GM21367 (cell line): Measurements from ENCODE around the gene SRRM2.
A peak's percentile ranks its signal among the peaks of the same experiment; 100 is the strongest.

Experiments
- ATAC-seq: cut with Tn5 transposase; IDR thresholded peaks from one replicate; pipeline ENCODE4 v1.9.1; 2021; ENCODE audit not compliant: unreplicated experiment

The SRRM2 gene

DNA sequence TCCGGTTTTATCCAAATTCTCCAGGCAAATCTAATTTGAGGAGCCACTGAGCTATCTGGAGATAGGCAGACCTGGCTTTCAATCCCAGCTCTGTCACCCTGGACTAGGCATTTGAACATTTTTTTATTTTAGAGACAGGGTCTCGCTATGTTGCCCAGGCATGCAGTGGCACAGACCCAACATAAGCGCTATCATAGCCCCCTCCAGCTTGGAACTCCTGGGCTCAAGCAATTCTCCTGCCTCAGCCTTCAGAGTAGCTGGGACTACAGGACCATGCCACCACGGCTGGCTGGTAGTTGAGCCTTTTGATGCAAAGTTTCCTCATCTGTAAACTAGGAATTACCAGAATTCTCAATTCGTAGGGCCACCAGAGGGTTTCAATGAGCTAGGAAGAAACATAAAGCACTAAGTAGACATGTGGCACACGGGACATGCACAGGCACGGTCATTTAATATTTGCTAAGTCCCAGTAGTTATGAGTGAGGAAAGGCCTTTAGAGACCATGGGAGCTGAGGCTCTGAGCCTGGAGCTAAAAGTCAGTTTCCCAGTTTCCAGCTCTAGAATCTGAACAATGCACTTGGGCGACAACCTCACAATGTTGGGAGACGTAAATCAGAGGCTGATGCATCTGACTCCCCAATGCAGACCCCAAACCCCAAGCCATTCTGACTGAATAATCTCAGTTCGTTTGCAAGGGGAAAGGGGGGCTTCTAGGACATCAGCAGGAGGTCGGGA, 23.5 kb downstream of the SRRM2 start:
- no peak for ATAC-seq

DNA sequence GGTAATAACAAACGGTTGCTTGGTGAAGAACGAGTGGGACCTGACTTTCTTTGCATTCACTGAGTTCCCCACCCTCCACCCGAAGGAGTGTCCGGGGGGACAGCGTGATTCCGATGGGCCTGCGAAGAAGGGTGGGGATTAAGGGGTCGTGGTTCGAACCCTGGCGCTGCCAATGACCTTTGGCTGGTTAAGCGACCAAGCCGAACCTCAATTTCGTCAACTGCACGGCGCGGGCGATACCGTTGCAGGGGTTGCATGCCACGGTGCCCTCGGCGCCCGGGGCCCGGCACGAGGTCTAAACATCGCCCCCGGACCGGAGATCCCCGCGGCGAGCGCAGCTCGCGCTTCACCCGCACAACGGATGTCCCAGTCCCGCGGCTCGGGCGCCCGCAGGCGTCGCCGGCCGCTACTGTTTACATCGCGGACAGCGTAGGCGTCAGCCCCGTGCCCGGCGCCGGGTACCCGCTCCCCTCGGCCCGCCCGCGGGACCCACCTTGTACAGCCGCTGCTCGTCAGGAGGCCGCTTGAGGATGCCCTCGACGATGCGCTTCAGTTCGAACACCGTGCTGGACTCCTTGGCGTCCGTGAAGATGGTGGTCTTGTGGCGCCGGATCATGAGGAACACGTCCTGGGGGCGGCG, 24.2 kb downstream of the SRRM2 start:
- peak; percentile 26 for ATAC-seq

DNA sequence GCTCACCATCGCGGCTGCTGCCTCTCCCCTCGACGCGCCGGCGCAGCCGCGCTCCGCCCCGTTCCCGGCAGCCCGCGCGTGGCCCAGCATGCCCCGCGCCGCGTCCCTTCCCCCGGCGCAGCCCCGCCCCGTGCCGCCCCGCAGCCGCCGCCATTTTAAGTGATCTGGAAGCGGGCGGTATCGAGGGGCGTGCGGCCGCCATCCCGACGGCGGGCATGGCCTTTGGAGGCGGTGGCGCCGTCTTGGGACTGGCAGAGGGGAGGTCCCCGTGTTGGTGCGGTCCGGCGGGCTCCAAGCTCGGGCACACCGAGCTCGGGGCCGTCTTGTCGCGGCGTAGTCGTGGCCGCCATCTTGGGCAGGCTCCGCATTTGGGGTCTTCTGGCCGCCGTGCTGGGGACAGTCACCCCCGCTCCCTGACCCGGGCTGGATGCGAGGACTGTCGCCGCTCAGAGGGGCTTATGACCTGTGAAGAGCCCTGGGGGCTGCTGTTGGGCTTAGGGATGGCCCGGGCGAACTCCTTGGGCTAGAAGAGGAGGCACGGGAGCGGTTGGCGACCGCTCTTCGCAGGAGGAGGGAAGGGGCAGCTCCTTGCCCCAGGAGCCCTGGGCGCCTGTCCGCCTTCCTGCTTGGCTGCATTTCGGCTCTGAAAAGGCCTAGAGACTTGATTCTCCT, 24.9 kb downstream of the SRRM2 start, which contains the start of gene ELOB:
Gene ELOB (minus strand): TSS at position 50 of the 672 bp plus-strand sequence. CDS start 41 bp downstream, at position 9.
- ATAC-seq: peak; percentile 54

DNA sequence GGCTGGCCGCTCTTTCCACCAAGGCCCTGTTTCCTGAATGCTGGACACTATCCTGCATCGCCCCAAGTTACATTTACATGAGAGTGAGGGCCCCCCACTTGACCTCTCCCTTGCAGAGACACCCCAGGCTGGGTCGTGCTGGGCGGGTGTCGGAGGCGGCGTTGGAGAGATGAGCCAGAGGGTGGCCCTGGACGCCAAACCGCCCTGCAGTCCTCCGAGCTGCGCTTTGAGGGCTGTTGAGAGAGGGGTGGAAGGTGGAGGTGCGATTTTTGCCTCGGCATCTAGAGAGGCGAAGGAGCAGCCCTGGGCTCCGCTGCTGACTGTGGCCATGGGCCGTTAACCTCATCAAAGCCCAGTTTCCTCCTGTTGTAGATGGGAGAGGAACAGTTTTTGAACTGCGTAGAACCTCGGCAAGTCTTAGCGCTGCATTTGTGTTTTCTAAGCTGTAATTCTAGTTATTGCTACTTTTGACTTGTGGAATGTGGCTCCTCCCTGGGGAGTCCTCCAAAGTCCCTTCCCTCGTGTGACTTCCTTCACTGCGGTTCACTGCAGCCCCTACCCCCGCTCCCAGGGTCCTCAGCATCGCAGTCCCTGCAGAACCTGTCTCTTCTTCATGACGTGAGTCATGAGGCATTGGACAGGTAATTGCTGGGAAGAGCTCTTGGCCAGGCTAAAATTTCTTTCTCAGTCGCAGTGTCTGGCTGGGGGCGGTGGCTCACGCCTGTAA, 25.6 kb downstream of the SRRM2 start:
- peak; percentile 13 for ATAC-seq

DNA sequence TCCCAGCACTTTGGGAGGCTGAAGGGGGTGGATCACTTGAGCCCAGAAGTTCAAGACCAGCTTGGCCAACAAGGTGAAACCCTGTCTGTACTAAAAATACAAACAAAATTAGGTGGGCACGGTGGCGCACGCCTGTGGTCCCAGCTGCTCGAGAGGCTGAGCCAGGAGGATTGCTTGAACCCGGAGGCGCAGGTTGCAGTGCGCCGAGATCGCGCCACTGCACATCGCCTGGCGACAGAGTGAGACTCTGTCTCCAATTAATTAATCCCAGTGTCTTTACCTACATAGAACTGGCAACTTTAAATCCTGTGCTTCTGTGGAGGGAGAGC, 26.2 kb downstream of the SRRM2 start:
- ATAC-seq: no peak

DNA sequence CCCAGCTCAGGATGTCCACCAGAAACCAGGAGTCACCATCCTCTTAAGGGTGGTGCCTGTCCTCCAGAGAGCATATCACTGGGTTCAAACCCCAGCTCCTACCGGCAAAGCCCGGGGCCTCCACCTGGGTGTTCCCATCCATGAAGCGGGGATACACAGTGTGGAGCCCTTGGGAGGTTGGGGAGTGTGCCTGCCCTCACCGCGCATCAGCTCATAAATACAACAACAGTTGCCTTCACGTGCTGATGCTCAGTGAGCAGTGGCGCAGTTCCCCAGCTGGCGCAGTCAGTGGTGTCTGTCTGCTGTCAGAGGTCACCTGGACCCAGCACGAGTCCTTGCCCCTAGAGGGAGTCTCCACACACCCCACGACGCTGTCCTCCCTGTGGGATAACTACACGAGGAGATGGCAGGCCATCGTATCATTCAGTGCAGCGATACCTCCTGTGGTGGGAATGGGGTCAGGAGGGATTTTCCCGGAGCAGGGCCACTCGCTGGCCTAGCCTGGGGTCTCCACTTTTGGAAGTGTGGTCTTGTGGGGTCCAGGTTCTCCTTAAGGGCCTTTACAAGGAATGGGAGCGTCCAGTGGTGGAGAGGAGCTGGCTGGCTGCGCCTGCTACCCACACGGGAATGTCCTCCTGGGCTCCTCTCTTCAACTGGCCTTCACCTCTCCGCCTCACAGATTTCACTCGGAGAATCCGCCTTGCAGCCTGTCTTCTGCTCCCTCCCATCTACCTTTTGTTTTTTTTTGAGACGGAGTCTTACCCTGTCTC, 26.9 kb downstream of the SRRM2 start:
- ATAC-seq: no peak

DNA sequence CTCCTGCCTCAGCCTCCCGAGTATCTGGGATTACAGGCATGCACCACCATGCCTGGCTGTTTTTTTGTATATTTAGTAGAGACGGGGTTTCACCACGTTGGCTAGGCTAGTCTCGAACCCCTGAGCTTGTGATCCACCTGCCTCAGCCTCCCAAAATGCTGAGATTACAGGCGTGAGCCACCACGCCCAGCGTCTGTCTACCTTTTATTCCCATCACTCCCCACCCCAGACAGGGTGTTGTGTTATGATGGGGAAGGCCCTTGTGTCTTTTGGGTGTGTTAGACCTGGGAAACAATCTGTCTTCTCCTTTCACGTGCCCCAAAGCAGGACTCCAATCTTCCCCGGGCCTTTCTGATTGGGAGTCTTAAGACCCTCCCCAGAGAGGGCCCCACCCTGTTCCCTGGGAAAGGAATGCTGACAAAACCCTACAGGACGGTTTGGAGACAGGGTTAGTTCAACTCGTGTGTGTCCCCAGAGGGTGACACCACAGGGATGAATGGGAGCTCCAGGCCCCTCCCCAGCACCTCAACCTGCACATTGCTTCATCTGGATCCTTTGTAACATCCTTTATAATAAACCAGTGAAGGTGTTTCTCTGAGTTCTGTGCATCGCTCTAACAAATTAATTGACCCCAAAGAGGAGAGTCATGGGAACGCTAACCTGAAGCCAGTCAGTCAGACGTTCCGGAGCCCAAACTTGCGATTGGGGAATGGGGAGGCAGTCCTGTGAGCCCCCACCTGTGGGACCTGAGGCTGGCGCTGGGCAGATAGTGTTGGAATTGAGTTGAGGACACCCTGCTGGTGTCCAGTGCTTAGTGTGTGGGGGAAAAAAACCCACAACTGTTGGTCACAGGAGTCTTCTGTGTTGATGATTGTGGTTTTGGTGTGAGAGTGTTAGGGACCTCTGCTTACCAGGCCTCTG, 27.8 kb downstream of the SRRM2 start:
- no peak for ATAC-seq

DNA sequence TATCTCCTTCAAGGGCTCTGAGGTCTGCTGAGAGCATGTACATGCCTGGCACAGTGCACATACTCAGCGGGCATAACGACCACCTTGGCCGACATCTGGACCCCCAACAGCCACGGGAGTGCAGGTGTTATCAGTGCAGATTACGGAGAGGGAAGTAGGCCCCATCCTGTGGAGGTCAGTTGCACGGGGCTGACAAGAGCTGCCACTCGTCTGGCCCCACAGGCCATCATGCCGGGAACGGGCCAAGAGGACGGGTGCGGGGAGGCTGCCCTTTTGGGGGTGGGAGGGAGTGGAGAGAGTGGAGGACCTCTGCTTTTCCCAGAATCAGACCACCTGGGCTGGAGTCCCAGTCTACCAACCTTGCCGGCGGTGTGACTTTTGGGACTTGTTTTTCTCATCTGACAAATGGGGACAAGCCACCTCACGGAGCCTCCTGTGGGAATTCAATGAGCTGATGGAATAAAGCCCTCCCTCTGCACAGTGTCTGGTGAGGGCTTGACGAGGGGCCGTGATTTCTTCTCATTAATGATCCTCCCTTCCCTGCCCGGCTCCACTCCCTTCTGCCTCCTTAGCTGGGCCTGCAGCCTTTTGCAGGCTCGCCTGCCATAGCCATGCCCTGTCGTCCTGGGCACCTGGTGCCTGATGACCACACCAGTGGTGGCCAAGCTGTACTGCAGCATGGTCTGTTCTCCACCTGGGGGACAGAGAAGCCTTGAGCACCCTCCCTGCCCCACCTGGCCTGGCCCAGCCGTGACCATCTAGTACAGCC, 30.3 kb downstream of the SRRM2 start:
- ATAC-seq: no peak

DNA sequence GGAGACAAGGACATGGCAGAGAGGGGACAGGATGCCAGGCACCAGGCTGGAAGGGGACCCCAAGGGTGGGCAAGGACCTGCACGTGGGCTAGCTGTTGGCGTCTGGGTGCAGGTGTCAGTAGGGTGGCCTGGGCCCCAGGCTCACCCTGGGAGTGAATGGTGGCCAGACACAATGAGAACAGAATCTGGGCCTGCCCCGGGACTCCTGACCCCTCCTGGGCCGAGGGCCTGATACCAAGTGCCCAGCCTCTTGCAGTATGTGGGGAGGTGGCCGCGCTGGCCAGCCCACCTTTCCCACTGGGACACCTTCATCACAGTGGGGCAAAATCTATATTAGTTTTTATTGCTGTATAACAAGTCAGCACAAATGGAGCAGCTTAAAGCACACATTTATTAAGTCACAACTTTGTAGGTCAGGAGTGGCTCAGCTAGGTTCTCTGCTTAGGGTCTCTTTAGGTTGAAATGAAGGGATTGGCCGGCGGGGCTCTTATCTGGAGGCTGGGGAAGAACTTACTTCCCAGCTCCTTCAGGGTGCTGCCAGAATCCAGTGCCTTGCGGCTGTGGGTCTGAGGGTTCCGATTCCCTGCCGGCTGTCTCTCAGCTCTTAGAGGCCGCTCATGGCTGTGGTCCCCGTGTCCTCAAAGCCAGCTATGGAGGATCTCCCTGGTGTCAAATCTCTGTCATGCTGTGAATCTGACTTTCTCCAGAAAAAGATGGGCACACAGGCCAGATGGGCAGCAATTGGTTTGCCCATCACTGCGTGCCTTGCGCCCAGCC, 31.3 kb downstream of the SRRM2 start:
- no peak for ATAC-seq

DNA sequence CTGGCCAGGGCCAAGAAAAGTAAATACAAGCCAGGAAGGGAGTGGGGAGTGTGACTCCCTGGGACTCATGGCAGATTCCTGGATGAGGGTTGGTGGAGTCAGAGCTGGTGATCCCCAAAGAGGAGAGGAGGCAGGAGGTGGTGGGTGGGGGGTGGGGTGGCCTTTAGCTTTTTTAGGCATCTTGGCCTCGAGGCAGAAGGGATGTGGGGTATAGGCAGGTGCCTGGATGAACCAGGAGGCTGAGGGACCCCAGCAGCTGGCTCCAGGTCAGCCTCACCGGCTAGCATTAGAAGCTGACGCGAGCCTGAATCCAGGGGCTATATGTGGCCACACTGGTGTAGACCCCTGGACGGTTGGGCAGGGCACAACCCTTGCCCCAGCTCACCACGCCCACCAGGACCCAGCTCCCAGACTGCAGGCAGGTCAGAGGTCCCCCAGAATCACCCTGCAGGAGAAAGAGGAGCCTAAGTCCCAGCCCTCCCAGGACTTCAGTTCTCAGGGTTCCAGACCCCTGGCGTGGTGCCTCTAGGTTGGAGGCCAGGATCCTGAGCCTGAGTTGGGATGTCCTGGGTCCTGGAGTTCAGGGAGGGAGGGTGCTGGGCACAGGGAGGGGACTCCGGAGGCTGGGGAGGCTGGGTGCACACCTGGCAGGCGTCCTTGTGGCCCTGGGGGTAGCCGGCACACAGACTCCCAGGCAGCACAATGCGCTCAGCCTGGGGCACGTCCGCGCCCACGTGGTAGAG, 32.1 kb downstream of the SRRM2 start:
- no peak for ATAC-seq

DNA sequence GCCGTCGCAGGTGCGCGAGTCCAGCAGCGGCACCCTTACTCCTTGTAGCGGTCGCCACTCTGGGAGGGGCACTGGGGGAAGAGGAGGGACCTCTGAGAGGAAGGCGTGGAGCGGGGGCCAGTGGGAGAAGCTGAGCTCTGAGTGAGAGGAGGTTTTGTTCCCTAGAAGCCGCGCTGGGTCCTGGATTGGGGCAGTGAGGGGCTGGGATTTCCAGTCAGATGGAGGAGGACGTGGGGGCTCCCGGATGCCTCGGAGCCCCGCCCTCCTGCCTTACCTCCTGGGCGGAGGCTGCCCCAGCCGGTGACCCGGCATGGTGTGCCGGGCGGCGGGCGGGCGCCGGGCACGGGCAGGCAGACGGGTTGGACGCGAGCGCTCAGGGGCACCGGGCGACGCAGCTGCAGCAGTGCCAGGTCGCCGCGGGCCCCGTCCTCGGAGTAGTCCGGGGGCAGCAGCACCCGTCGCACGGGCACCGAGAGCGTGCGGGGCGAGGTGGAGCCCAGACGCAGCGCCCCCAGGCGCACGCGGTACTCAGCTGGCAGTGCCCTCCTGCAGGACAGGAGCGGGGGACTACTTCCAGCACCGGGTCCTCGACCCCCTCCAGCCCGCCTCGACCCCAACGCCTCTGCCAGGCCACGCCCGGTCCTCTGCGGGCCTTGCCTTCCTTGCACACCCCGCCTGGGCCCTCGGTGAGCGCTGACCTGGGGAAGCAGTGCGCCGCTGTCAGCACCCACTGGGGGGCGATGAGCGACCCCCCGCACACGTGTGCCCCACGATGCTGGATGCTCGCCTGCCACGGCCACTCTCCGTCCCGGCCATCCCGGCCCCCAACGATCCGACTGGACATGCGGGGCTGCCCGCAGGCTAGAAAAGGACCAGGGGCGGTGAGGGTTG, 32.9 kb downstream of the SRRM2 start:
- ATAC-seq: no peak

DNA sequence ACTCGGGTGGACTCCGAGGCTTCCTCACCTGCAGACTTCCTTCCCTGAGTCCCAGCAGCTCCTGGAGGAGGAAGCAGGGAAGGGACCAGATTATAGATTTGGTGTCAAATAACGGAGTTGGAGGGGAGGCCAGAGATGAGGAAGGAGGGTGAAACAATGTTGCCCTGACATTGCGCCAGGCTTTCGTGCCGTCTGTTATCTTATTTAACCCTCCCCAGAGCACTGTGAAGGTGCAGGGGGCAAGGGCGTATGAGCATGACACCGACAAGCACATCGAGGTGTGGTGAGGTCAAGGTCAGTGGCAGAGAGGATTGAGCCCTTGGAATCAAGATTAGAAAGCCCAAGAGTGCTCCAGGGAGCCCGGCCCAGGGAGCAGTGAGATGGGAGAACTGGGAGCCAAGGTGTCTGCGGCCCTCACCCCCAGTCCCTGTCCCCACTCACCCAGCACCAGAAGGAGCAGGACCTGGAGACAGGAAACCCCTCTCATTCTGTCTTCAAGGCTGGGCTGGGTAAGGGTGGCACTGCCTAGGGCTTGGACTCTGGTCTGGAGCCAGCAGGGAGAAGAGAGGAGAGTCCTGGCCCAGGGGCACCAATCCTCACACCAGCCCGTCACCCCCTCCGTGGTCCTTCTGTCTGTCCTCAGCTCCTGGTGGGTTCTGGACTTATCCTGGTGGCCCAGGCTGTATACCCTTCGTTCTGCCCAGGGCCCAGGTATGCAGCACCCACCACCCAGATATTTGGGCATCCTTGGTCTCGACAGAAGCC, 33.8 kb downstream of the SRRM2 start:
- no peak for ATAC-seq

DNA sequence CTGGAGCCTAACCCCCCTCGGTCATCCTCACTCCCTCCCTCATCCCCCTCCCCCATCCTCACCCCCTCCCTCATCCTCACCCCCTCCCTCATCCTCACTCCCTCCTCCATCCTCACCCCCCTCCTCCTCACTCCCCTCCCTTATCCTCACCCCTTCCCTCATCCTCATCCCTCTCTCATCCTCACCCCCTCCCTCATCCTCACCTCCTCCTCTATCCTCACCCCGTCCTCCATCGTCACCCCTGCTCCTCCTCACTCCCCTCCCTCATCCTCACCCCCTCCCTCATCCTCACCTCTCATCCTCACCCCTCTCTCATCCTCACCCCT, 34.4 kb downstream of the SRRM2 start:
- ATAC-seq: no peak

DNA sequence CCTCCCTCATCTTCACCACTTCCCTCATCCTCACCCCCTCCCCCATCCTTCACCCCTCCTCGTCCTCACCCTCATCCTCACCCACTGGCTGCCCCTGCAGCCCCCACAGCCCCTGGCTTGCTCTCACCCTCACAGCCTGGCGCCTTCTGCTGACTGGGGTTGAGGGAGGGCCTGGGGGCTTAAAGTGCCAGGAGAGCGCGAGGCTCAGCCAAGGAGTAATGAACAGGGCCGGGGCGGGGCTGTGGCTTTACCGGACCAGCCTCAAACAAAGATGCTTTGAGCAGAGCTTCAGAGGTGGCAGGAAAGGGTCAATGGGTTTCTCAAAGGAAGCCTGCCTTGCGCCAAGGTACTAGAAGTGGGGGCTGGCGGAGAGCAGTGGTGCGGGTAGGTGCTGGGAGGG, 35.0 kb downstream of the SRRM2 start, which contains the start of gene PRSS33:
Gene PRSS33 (minus strand): TSS at position 155 of the 400 bp plus-strand sequence. CDS start 1,013 bp downstream, outside the sequence.
- no peak for ATAC-seq

DNA sequence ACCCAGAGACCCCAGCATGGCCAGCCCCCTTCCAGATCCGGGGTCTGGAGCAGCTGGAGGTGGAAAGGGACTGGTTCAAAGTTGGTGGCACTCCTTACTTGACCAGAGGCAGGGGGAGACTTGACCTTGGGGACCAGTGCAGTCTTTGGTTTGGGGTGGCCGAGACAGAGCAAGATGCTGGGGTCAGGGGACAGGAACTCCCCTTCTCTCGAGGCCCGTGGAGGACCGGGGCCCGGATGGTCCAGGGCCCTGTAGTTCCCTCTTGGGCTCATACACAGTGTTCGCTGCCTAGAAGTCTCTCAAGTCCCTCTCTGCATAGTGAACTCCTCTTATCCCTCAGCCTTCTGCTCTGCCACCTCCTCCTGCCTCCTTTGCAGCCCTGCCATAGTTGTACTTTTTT, 35.5 kb downstream of the SRRM2 start:
- ATAC-seq: no peak

DNA sequence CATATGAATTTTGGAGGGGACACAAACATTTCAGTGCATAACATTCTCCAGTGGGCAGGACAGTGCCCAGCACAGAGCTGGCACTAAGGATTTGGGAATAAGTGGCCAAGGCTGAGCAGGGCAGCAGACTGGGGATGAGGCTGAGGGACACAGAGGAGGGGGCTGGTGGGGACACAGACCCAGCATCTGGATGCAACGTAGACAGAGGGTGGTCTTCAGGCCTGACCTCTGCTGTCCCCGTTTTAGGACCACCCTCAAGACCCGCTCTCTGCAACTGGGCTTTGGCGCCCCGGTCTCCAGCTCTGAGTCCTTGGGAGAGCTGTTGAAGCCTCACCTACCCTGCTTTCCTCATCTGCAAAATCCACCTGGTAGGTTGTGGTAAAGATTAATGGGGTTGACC, 38.2 kb downstream of the SRRM2 start:
- ATAC-seq: no peak
